HepG2 (cell line): ENCODE data around the gene ATG2B. TPM values are rescaled to one million over a fixed set of nuclear protein-coding genes. Genes with fewer than 3 reads are reported as not detected.

Experiments used
- ATAC-seq: fragments of 200-7000 bp; cut with Tn5 transposase; 3 replicates; pipeline ENCODE4 v1.9.1; 2020; ENCODE audit warnings: mild to moderate bottlenecking, moderate library complexity
- BruUV-seq: library from RNA; stranded (reverse); fragments of 400-500 nt; replicated peaks from 2 replicates; lab custom pipeline; 2021; lab: Mats Ljungman, UMichigan
- CTCF ChIA-PET: fragments of 300-600 bp; formaldehyde crosslinking; extraction: SDS; loops from one replicate; lab custom pipeline; 2021; ENCODE audit warnings: low total read pairs, inconsistent platforms, low intra/inter-chr PET ratio; lab: Yijun Ruan, JAX
- POLR2A ChIA-PET: fragments of 350-600 bp; sonication (Branson Sonifier 250); formaldehyde crosslinking; loops from one replicate; lab custom pipeline; 2020; ENCODE audit warnings: antibody characterized with exemption, inconsistent platforms; lab: Yijun Ruan, JAX
- DNase-seq: peaks from one replicate; pipeline ENCODE4 v3.0.0-alpha.2; 2015; ENCODE audit warnings: low spot score
- FAIRE-seq: peaks from 3 replicates; lab custom pipeline; 2011; peaks lifted over from hg19 to GRCh38; lab: Jason Lieb, UNC
- H2AFZ ChIP-seq: one replicate; pipeline ENCODE4 v1.6.1; 2011; ENCODE audit warnings: low read length, inconsistent platforms
- H3K27ac ChIP-seq: fragments of 300-600 bp; 3 replicates; pipeline ENCODE4 v1.8.0; 2011; ENCODE audit warnings: mixed run types, mild to moderate bottlenecking, mixed read lengths, low read length, inconsistent platforms; ENCODE audit not compliant: insufficient read depth; ENCODE audit errors: extremely low read length
- H3K27me3 ChIP-seq, 2 experiments: fragments of 200-600 bp in 1 of 2; 2 replicates in 1 of 2; 3 replicates in 1 of 2; pipeline versions ENCODE4 v1.6.0 to v1.8.0; 2011; ENCODE audit warnings: low read length in 2 of 2, mild to moderate bottlenecking in 2 of 2, moderate library complexity in 2 of 2, inconsistent platforms in 1 of 2; ENCODE audit not compliant: insufficient read depth in 2 of 2, control insufficient read depth in 1 of 2
- H3K36me3 ChIP-seq, 2 experiments: fragments of 200-600 bp in 1 of 2; replicated peaks in 1 of 2; 2 replicates in 1 of 2; 3 replicates in 1 of 2; pipeline versions ENCODE4 v1.5.1 to v1.8.0; 2011; ENCODE audit warnings: low read length in 2 of 2, inconsistent platforms in 1 of 2; ENCODE audit not compliant: insufficient read depth in 2 of 2, control insufficient read depth in 1 of 2
- H3K4me1 ChIP-seq: 2 replicates; pipeline ENCODE4 v1.5.1; 2012; ENCODE audit warnings: low read length, inconsistent platforms; ENCODE audit not compliant: insufficient read depth
- H3K4me2 ChIP-seq: 2 replicates; pipeline ENCODE4 v1.6.0; 2011; ENCODE audit warnings: low read depth, low read length, inconsistent platforms
- H3K4me3 ChIP-seq, 3 experiments: fragments of 200-600 bp in 1 of 3; sonication (generic), shearing (Covaris generic) in 1 of 3; replicated peaks in 1 of 3; 2 replicates each; pipeline ENCODE4 v1.5.1; 2011 to 2016; ENCODE audit warnings: low read length in 3 of 3, inconsistent platforms in 2 of 3, low read depth in 2 of 3, mild to moderate bottlenecking in 2 of 3, control low read depth in 1 of 3, mixed read lengths in 1 of 3; ENCODE audit not compliant: insufficient read depth in 1 of 3
- H3K79me2 ChIP-seq: one replicate; pipeline ENCODE4 v1.6.1; 2011; ENCODE audit warnings: low read length, inconsistent platforms; ENCODE audit not compliant: insufficient read depth
- H3K9ac ChIP-seq: 2 replicates; pipeline ENCODE4 v1.6.0; 2011; ENCODE audit warnings: mild to moderate bottlenecking, low read depth, low read length, inconsistent platforms; ENCODE audit not compliant: insufficient read depth
- H3K9me3 ChIP-seq: 2 replicates; pipeline ENCODE4 v1.5.1; 2012; ENCODE audit warnings: mild to moderate bottlenecking, low read length
- H4K20me1 ChIP-seq: 2 replicates; pipeline ENCODE4 v1.6.0; 2011; ENCODE audit warnings: inconsistent platforms, mild to moderate bottlenecking, low read length, moderate library complexity; ENCODE audit not compliant: insufficient read depth
- CSRNP2 ChIP-seq: sonication (generic); formaldehyde crosslinking; conservative IDR thresholded peaks from 2 replicates; pipeline ENCODE4 v1.8.0; 2022; ENCODE audit warnings: low read depth, missing genetic modification reagents
- ELF3 ChIP-seq: IDR thresholded peaks from 2 replicates; pipeline ENCODE4 v1.6.1; 2016; ENCODE audit warnings: missing genetic modification reagents, missing compliant biosample characterization
- IRF2 ChIP-seq: IDR thresholded peaks from 2 replicates; pipeline ENCODE4 v1.6.1; 2018; ENCODE audit warnings: missing genetic modification reagents, missing compliant biosample characterization
- MIXL1 ChIP-seq: IDR thresholded peaks from 2 replicates; pipeline ENCODE4 v1.6.1; 2016
- NFKB2 ChIP-seq: sonication (generic); formaldehyde crosslinking; IDR thresholded peaks from 2 replicates; pipeline ENCODE4 v1.4.0; 2020; ENCODE audit warnings: missing genetic modification reagents, borderline replicate concordance
- RAD21 ChIP-seq: fragments of 450-650 bp; formaldehyde crosslinking; IDR thresholded peaks from 2 replicates; pipeline ENCODE4 v1.5.0; 2020; ENCODE audit warnings: mild to moderate bottlenecking
- RARA ChIP-seq: IDR thresholded peaks from 2 replicates; pipeline ENCODE4 v1.6.1; 2016; ENCODE audit warnings: missing genetic modification reagents, missing compliant biosample characterization
- RFX5 ChIP-seq: IDR thresholded peaks from 2 replicates; pipeline ENCODE4 v1.6.1; 2011; ENCODE audit warnings: low read depth, low read length, improper control_type of control experiment
- RORA ChIP-seq: sonication (generic); formaldehyde crosslinking; IDR thresholded peaks from 2 replicates; pipeline ENCODE4 v1.5.0; 2020; ENCODE audit warnings: mild to moderate bottlenecking, missing genetic modification reagents, moderate library complexity
- SMC3 ChIP-seq: IDR thresholded peaks from 2 replicates; pipeline ENCODE4 v1.6.1; 2011; ENCODE audit warnings: low read length, improper control_type of control experiment
- SP4 ChIP-seq: sonication (generic); formaldehyde crosslinking; IDR thresholded peaks from 2 replicates; pipeline ENCODE4 v1.8.1; 2023; ENCODE audit warnings: mild to moderate bottlenecking, missing genetic modification reagents
- YY1 ChIP-seq: IDR thresholded peaks from 2 replicates; pipeline ENCODE4 v1.6.1; 2011; ENCODE audit warnings: low read length, low read depth, moderate library complexity, mild to moderate bottlenecking; ENCODE audit not compliant: insufficient read depth, insufficient replicate concordance
- ZFP1 ChIP-seq: IDR thresholded peaks from 2 replicates; pipeline ENCODE4 v1.6.1; 2016
- ZNF615 ChIP-seq: sonication (generic); formaldehyde crosslinking; IDR thresholded peaks from 2 replicates; pipeline ENCODE4 v1.5.0; 2020; ENCODE audit warnings: mild to moderate bottlenecking, missing genetic modification reagents, borderline replicate concordance
- WGBS: methylation state at CpG from one replicate; pipeline ENCODE4 v1.1.6; 2017; ENCODE audit warnings: low lambda C conversion rate; 5-methylcytosine and 5-hydroxymethylcytosine counted together
- in situ Hi-C: cut with HindIII; loops from 2 replicates; pipeline ENCODE4 v1.10.0; 2017; ENCODE audit warnings: low pct_unique_long_range_greater_than_20kb; ENCODE audit not compliant: extremely low pct_ligation_motif_present
- intact Hi-C: fragments of 100-400 bp; cut with micrococcal nuclease; formaldehyde crosslinking; loops from one replicate; pipeline ENCODE4 v1.10.0; 2022; ENCODE audit not compliant: unreplicated experiment
- polyA plus RNA-seq, 8 experiments: library from polyadenylated mRNA; depleted of rRNA in 3 of 8; stranded (reverse) in 7 of 8; unstranded in 1 of 8; fragments of >200 nt; fragmentation: Illumina TruSeq in 4 of 8; extraction: Trizol in 4 of 8; gene quantifications; 2 replicates each; pipeline versions ENCODE4 v1.2.1 to v1.2.3, GENCODE V29; 2011 to 2016; ENCODE audit warnings: low read depth in 4 of 8, missing spikeins in 1 of 8, mixed read lengths in 1 of 8; ENCODE audit not compliant: insufficient read depth in 1 of 8
- total RNA-seq, 5 experiments: library from RNA; depleted of rRNA; stranded (reverse); fragments of >200 nt; fragmentation: Illumina TruSeq; extraction: Trizol; gene quantifications; 2 replicates each; pipeline ENCODE4 v1.2.3, GENCODE V29; 2016; ENCODE audit warnings: low read depth in 1 of 5

The ATG2B gene
- total and polyA plus RNA-seq, 2 of the 13 experiments (the other 11 are each of a cell fraction or from before 2014, with no cell fraction given): 7.4 to 7.5 TPM

- peaks cover 5% of the 10 kb centered on the region; the same call in 1 of the 2 replicates for H3K9me3 ChIP-seq
- 80% methylated on average over 1 of the region's 1 CpG for WGBS
- no peak for FAIRE-seq
- CTCF ChIA-PET: interaction anchor here (5.0 kb wide), 1 partner anchor 179 kb away, joined by 93 read pairs; no protein-coding TSS in a partner anchor
- no TSS peak for BruUV-seq
- in situ Hi-C loops (loop anchor here (5.0 kb wide), 1 partner anchor 181 kb away; no protein-coding TSS in a partner anchor), intact Hi-C loops (no loop called here)
- H3K27ac ChIP-seq: no peak overlapping the region
- no peak for DNase-seq
- no peaks in the 10 kb centered on the region for H3K4me1 ChIP-seq
- TF ChIP-seq YY1 (no peak), SP4 (CRISPR knock-in tag) (no peak)
- no peak overlapping the region for H3K4me3 ChIP-seq
- no peaks in the 10 kb centered on the region for H3K36me3 ChIP-seq
- no peak overlapping the region for H3K9ac ChIP-seq
- no peak overlapping the region for H3K4me2 ChIP-seq
- ATAC-seq: no peak
- POLR2A ChIA-PET: no interaction called here
- H3K27me3 ChIP-seq: no peaks in the 10 kb centered on the region
- no peaks in the 10 kb centered on the region for H4K20me1 ChIP-seq
- H2AFZ ChIP-seq: no peak overlapping the region
- no peaks in the 10 kb centered on the region for H3K79me2 ChIP-seq
Measured at GRCh38 chr14:96277890-96278289, 85.3 kb downstream of the ATG2B start.

GRCh38 chr14:96275177-96276112 is 87.7 kb downstream of the ATG2B start:
- 19% methylated on average over 16 of the region's 17 CpGs for WGBS
- TF ChIP-seq IRF2 (CRISPR knock-in tag): peak; percentile 47; the same call in 1 of the 2 replicates
- TF ChIP-seq RORA (CRISPR knock-in tag): no peak
- 0 out of 2 replicates have a peak, but pooled peaks have one; percentile 42 for TF ChIP-seq CSRNP2 (CRISPR knock-in tag)
- peak; percentile 91 for TF ChIP-seq SMC3
- TF ChIP-seq RFX5: 0 out of 2 replicates have a peak, but pooled peaks have one; percentile 18
- TF ChIP-seq NFKB2: no peak
- no peak for TF ChIP-seq ZNF615 (CRISPR knock-in tag)
- no peak for TF ChIP-seq ZFP1 (CRISPR knock-in tag)
- 0 out of 2 replicates have a peak, but pooled peaks have one; percentile 19 for TF ChIP-seq MIXL1 (CRISPR knock-in tag)
- 0 out of 2 replicates have a peak, but pooled peaks have one; percentile 21 for TF ChIP-seq ELF3 (CRISPR knock-in tag)
- TF ChIP-seq RAD21: peak; percentile 77; the same call in 1 of the 2 replicates
- no peak for TF ChIP-seq RARA (CRISPR knock-in tag)

More at GRCh38 chr14:96275177-96276112, 87.7 kb downstream of the ATG2B start:
- H4K20me1 ChIP-seq: no peaks in the 10 kb centered on the region
- peaks cover 11% of the 10 kb centered on the region; the same call in 1 of the 2 replicates for H3K9me3 ChIP-seq
- ATAC-seq (peak; percentile 79), DNase-seq (peak; percentile 44), FAIRE-seq (no peak)
- H3K4me1 ChIP-seq: no peaks in the 10 kb centered on the region
- H3K36me3 ChIP-seq: no peaks in the 10 kb centered on the region
- no peaks in the 10 kb centered on the region for H3K79me2 ChIP-seq
- H2AFZ ChIP-seq: no peak overlapping the region
- POLR2A ChIA-PET: no interaction called here
- H3K4me3 ChIP-seq: no peak overlapping the region
- intact Hi-C loops: loop anchor here (1.0 kb wide), 1 partner anchor 175 kb away; no protein-coding TSS in a partner anchor
- CTCF ChIA-PET: interaction anchor here (1.1 to 5.0 kb wide), 3 partner anchors 14 to 176 kb away, joined by 3 to 93 read pairs (median 4); no protein-coding TSS in a partner anchor
- H3K27me3 ChIP-seq: no peaks in the 10 kb centered on the region
- no peak overlapping the region for H3K27ac ChIP-seq
- H3K9ac ChIP-seq: no peak overlapping the region
- BruUV-seq: no TSS peak
- in situ Hi-C loops: loop anchor here (5.0 kb wide), 1 partner anchor 178 kb away; no protein-coding TSS in a partner anchor
- H3K4me2 ChIP-seq: no peak overlapping the region
